K562 (cell line): ENCODE results near the gene TTC28. TPM values are rescaled to one million over a fixed set of nuclear protein-coding genes. Genes with fewer than 3 reads are reported as not detected.

Experiments used
- ATAC-seq: fragments of 200-7000 bp; cut with Tn5 transposase; 3 replicates; pipeline ENCODE4 v1.9.1; 2020; ENCODE audit warnings: moderate library complexity
- BruUV-seq: library from RNA; stranded (reverse); fragments of 400-500 nt; replicated peaks from 2 replicates; lab custom pipeline; 2021; lab: Mats Ljungman, UMichigan
- CTCF ChIA-PET: fragments of 300-600 bp; formaldehyde crosslinking; extraction: SDS; loops from one replicate; lab custom pipeline; 2021; ENCODE audit warnings: low intra/inter-chr PET ratio; lab: Yijun Ruan, JAX
- POLR2A ChIA-PET: fragments of 300-600, 350-650 bp; sonication (Branson Sonifier 250); formaldehyde crosslinking; extraction: SDS; loops from one replicate; lab custom pipeline; 2021; ENCODE audit warnings: antibody characterized with exemption, inconsistent platforms; lab: Yijun Ruan, JAX
- DNase-seq, 4 experiments: peaks; one replicate each; pipeline versions ENCODE4 v3.0.0 to v3.0.0-alpha.2; 2011 to 2018; ENCODE audit warnings: low spot score in 3 of 4, mixed read lengths in 3 of 4; ENCODE audit errors: extremely low read depth in 1 of 4
- FAIRE-seq: peaks from 2 replicates; lab custom pipeline; 2011; peaks lifted over from hg19 to GRCh38; lab: Jason Lieb, UNC
- H2AFZ ChIP-seq: 2 replicates; pipeline ENCODE4 v1.6.0; 2011; ENCODE audit warnings: low read depth, low read length, control low read depth, inconsistent platforms
- H3K27ac ChIP-seq: fragments of 200-600 bp; 3 replicates; pipeline ENCODE4 v1.8.0; 2011; ENCODE audit warnings: low read depth, mild to moderate bottlenecking, control low read depth, inconsistent platforms, low read length, moderate library complexity, mixed read lengths; ENCODE audit errors: extremely low read depth
- H3K27me3 ChIP-seq, 2 experiments: fragments of 300-600 bp in 1 of 2; 2 replicates in 1 of 2; 3 replicates in 1 of 2; pipeline versions ENCODE4 v1.6.0 to v1.8.0; 2011; ENCODE audit warnings: inconsistent platforms in 2 of 2, low read length in 2 of 2, mild to moderate bottlenecking in 1 of 2, mixed read lengths in 1 of 2, moderate library complexity in 1 of 2; ENCODE audit not compliant: control insufficient read depth in 2 of 2, insufficient read depth in 2 of 2
- H3K36me3 ChIP-seq: fragments of 300-600 bp; 3 replicates; pipeline ENCODE4 v1.8.0; 2011; ENCODE audit warnings: mild to moderate bottlenecking, low read length, inconsistent platforms; ENCODE audit not compliant: control insufficient read depth, insufficient read depth
- H3K4me1 ChIP-seq, 2 experiments: fragments of 200-600 bp in 1 of 2; replicated peaks in 1 of 2; 2 replicates in 1 of 2; 3 replicates in 1 of 2; pipeline versions ENCODE4 v1.5.1 to v1.8.0; 2011; ENCODE audit warnings: inconsistent platforms in 2 of 2, low read length in 2 of 2, mild to moderate bottlenecking in 1 of 2, mixed read lengths in 1 of 2, moderate library complexity in 1 of 2; ENCODE audit not compliant: control insufficient read depth in 2 of 2, insufficient read depth in 2 of 2
- H3K4me2 ChIP-seq: 2 replicates; pipeline ENCODE4 v1.6.1; 2011; ENCODE audit warnings: low read length, control low read depth, inconsistent platforms, mixed read lengths; ENCODE audit not compliant: insufficient read depth
- H3K4me3 ChIP-seq: fragments of 200-600 bp; sonication (generic), shearing (Covaris generic); 2 replicates; pipeline ENCODE4 v1.5.1; 2016; ENCODE audit warnings: control low read depth, inconsistent platforms
- H3K79me2 ChIP-seq: fragments of 200-600 bp; 3 replicates; pipeline ENCODE4 v1.8.0; 2011; ENCODE audit warnings: low read length, inconsistent platforms; ENCODE audit not compliant: control insufficient read depth, insufficient read depth
- H3K9ac ChIP-seq, 2 experiments: 2 replicates each; pipeline versions ENCODE4 v1.6.0 to v1.6.1; 2011; ENCODE audit warnings: low read depth in 2 of 2, low read length in 2 of 2, control low read depth in 1 of 2, inconsistent platforms in 1 of 2, mild to moderate bottlenecking in 1 of 2, mixed read lengths in 1 of 2; ENCODE audit not compliant: insufficient read depth in 1 of 2
- H3K9me1 ChIP-seq: one replicate; pipeline ENCODE4 v1.6.0; 2011; ENCODE audit warnings: inconsistent platforms, mild to moderate bottlenecking, low read length, moderate library complexity; ENCODE audit not compliant: control insufficient read depth, insufficient read depth
- H3K9me3 ChIP-seq: replicated peaks from 2 replicates; pipeline ENCODE4 v1.5.1; 2011; ENCODE audit warnings: low read depth, low read length, inconsistent platforms; ENCODE audit not compliant: control insufficient read depth, insufficient read depth
- H4K20me1 ChIP-seq: replicated peaks from 2 replicates; pipeline ENCODE4 v1.6.1; 2011; ENCODE audit warnings: low read length, inconsistent platforms, mixed read lengths; ENCODE audit not compliant: control insufficient read depth, insufficient read depth
- BMI1 ChIP-seq: fragments of 150-350 bp; IDR thresholded peaks from 2 replicates; pipeline ENCODE4 v1.6.1; 2014; ENCODE audit warnings: low read length
- LEF1 ChIP-seq: fragments of 450-650 bp; IDR thresholded peaks from 2 replicates; pipeline ENCODE4 v1.6.1; 2016; ENCODE audit warnings: mild to moderate bottlenecking
- MBD1 ChIP-seq: fragments of 250-450 bp; sonication (Bioruptor Pico); IDR thresholded peaks from 2 replicates; pipeline ENCODE4 v1.8.0; 2022; ENCODE audit warnings: inconsistent platforms
- POLR2H ChIP-seq: IDR thresholded peaks from 2 replicates; pipeline ENCODE4 v1.6.1; 2016; ENCODE audit warnings: missing genetic modification characterization, low read depth, mild to moderate bottlenecking, control low read depth, missing compliant biosample characterization, moderate library complexity
- STAT5B ChIP-seq: fragments of 250-450 bp; sonication (Bioruptor Pico); IDR thresholded peaks from 2 replicates; pipeline ENCODE4 v1.8.0; 2021; ENCODE audit warnings: mild to moderate bottlenecking, inconsistent platforms
- ZNF778 ChIP-seq: fragments of 450-650 bp; formaldehyde crosslinking; IDR thresholded peaks from 2 replicates; pipeline ENCODE4 v1.4.0; 2020; ENCODE audit warnings: mild to moderate bottlenecking, moderate library complexity
- WGBS: fragments of 100-300 bp; shearing (Covaris generic); methylation state at CpG from one replicate; pipeline ENCODE4 v1.1.6; 2016; ENCODE audit warnings: low coverage, mixed read lengths; ENCODE audit not compliant: insufficient coverage; ENCODE audit errors: missing lambda C conversion rate; 5-methylcytosine and 5-hydroxymethylcytosine counted together
- in situ Hi-C: fragments of 300-500 bp; cut with MboI; formaldehyde crosslinking; loops from 4 replicates; pipeline ENCODE4 v1.15.0; 2018; ENCODE audit warnings: inconsistent platforms, mixed read lengths
- intact Hi-C: fragments of 100-400 bp; cut with micrococcal nuclease; formaldehyde crosslinking; loops from 2 replicates; pipeline ENCODE4 v1.14.2; 2022
- polyA plus RNA-seq, 8 experiments: library from polyadenylated mRNA; depleted of rRNA in 4 of 8; stranded (reverse) in 5 of 8; unstranded in 3 of 8; fragments of >200 nt; fragmentation: Nextera tagmentation in 2 of 8; fragmentation: Illumina TruSeq in 1 of 8; extraction: Ambion mirVana in 2 of 8; extraction: Trizol in 1 of 8; gene quantifications; 2 replicates each; pipeline versions ENCODE4 v1.2.1 to v1.2.3, GENCODE V29; 2011 to 2014; ENCODE audit warnings: inconsistent platforms in 1 of 8, missing spikeins in 1 of 8
- total RNA-seq, 7 experiments: library from RNA; depleted of rRNA in 6 of 7; stranded (reverse); fragments of >200 nt in 6 of 7; fragmentation: Illumina TruSeq in 2 of 7; extraction: Trizol in 2 of 7; gene quantifications; 2 replicates each; pipeline versions ENCODE4 v1.2.1 to v1.2.3, GENCODE V29; 2011 to 2021; ENCODE audit warnings: low replicate concordance in 1 of 7

Gene TTC28
- total and polyA plus RNA-seq, 9 of the 15 experiments (the other 6 are each of a cell fraction or from before 2014, with no cell fraction given), result 0.22 to 10.7 (median 3.1) TPM

DNA sequence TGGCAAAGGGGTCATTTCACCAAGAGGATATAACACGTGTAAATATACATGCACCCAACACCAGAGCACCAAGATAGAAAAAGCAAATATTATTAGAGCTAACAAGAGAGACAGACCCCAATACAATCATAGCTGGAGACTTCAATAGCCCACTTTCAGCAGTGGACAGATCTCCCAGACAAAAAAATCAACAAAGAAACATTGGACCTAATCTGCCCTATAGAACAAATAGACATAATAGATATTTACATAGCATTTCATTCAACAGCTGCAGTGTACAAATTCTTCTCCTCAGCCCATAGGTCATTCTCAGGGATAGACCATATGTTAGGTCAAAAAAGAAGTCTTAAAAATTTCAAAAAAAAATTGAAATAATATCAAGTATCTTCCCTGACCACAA is 312.8 kb downstream of the TTC28 start:
- CTCF ChIA-PET, result no interaction called here
- POLR2A ChIA-PET, result interaction anchor here (0.6 kb wide), 1 partner anchor 1954 kb away, joined by 3 read pairs; no protein-coding TSS in a partner anchor
- Histone ChIP-seq H3K4me1 (peaks cover 0 to 4% of the 10 kb centered on the region in 2 experiments; a peak in 1 of 5 replicates), H3K4me3 (no peak overlapping the region), H3K9ac (no peak overlapping the region), H3K9me3 (no peaks in the 10 kb centered on the region; the same call in 1 of the 2 replicates), H3K9me1 (no peaks in the 10 kb centered on the region), H3K27me3 (no peaks in the 10 kb centered on the region), H4K20me1 (no peaks in the 10 kb centered on the region), H2AFZ (no peak overlapping the region), H3K4me2 (no peak overlapping the region), H3K27ac (no peak overlapping the region)
- intact Hi-C loops, result no loop called here
- 25% methylated on average over 1 of the region's 1 CpG for WGBS
- in situ Hi-C loops, result no loop called here
- no peak for TF ChIP-seq POLR2H
- no peak for TF ChIP-seq BMI1
- TF ChIP-seq STAT5B (CRISPR knock-in tag), result no peak
- TF ChIP-seq, all 486 proteins: peak for 0
- no peak for ATAC-seq
- H3K79me2 ChIP-seq, result no peaks in the 10 kb centered on the region
- FAIRE-seq, result no peak
- H3K36me3 ChIP-seq, result no peaks in the 10 kb centered on the region
- BruUV-seq, result no TSS peak
- DNase-seq, result no peak

DNA sequence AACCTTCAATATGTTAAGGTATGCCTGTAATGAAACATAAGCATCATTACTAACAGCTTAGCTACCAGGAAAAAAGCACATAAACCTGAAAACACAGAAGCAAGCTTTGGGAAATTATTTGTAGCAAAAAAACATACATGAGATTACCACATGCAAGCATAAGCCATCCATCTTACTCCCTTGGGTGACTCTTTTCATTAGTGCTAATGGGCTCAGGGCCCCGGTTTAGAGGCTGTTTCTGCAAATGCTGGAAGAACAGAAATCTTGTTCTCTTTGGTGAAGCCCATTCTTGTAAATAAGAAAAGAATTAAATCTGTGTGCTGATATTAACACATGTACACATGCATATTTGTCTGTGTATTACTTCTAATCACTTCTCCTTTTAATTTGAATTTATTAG is 314.3 kb downstream of the TTC28 start:
- Histone ChIP-seq H3K9me1 (no peaks in the 10 kb centered on the region), H2AFZ (no peak overlapping the region), H3K4me2 (no peak overlapping the region), H3K4me1 (peaks cover 0 to 4% of the 10 kb centered on the region in 2 experiments; a peak in 1 of 5 replicates), H3K27me3 (no peaks in the 10 kb centered on the region), H3K79me2 (no peaks in the 10 kb centered on the region), H4K20me1 (no peaks in the 10 kb centered on the region), H3K4me3 (no peak overlapping the region), H3K27ac (no peak overlapping the region), H3K9ac (no peak overlapping the region), H3K9me3 (no peaks in the 10 kb centered on the region; the same call in 1 of the 2 replicates), H3K36me3 (no peaks in the 10 kb centered on the region)
- 0% methylated on average over 1 of the region's 1 CpG for WGBS
- intact Hi-C loops (no loop called here), in situ Hi-C loops (no loop called here)
- ChIA-PET POLR2A (no interaction called here), CTCF (no interaction called here)
- no peak for FAIRE-seq
- BruUV-seq, result no TSS peak
- no peak for ATAC-seq
- no peak for TF ChIP-seq MBD1 (CRISPR knock-in tag)
- no peak for TF ChIP-seq ZNF778 (CRISPR knock-in tag)
- no peak for TF ChIP-seq LEF1
- no peak for DNase-seq
